Smooth muscle cell (in vitro differentiated cells): ENCODE measurements around the gene NSFL1C. TPM values are rescaled to one million over a fixed set of nuclear protein-coding genes. Genes with fewer than 3 reads are reported as not detected.

ENCODE experiments used
- DNase-seq: peaks from one replicate; lab custom pipeline; 2025; ENCODE audit not compliant: unreplicated experiment; lab: John Stamatoyannopoulos, UW
- H2AFZ ChIP-seq: fragments of 200-600 bp; sonication (generic); 2 replicates; pipeline ENCODE4 v1.6.0; 2016; ENCODE audit warnings: antibody characterized with exemption, low read depth, mild to moderate bottlenecking
- H3F3A ChIP-seq: fragments of 200-600 bp; sonication (generic); 2 replicates; pipeline ENCODE4 v1.6.0; 2017; ENCODE audit warnings: antibody characterized with exemption, low read depth
- H3K27ac ChIP-seq: fragments of 200-600 bp; sonication (generic); 2 replicates; pipeline ENCODE4 v1.5.1; 2016; ENCODE audit warnings: low read depth, mild to moderate bottlenecking
- H3K27me3 ChIP-seq: fragments of 200-600 bp; sonication (generic); 2 replicates; pipeline ENCODE4 v1.6.1; 2016; ENCODE audit warnings: low read depth, mild to moderate bottlenecking
- H3K36me3 ChIP-seq: fragments of 200-600 bp; sonication (generic); 2 replicates; pipeline ENCODE4 v1.5.1; 2016; ENCODE audit warnings: low read depth
- H3K4me1 ChIP-seq: fragments of 200-600 bp; sonication (generic); 2 replicates; pipeline ENCODE4 v1.5.1; 2016; ENCODE audit warnings: low read depth
- H3K4me2 ChIP-seq: fragments of 200-600 bp; sonication (generic); 2 replicates; pipeline ENCODE4 v1.6.0; 2016; ENCODE audit warnings: mild to moderate bottlenecking
- H3K4me3 ChIP-seq: fragments of 200-600 bp; sonication (generic); 2 replicates; pipeline ENCODE4 v1.5.1; 2016; ENCODE audit warnings: mild to moderate bottlenecking
- H3K79me2 ChIP-seq: fragments of 200-600 bp; sonication (generic); 2 replicates; pipeline ENCODE4 v1.6.0; 2016; ENCODE audit warnings: low read depth, mild to moderate bottlenecking
- H3K9ac ChIP-seq: fragments of 200-600 bp; sonication (generic); 2 replicates; pipeline ENCODE4 v1.6.0; 2016; ENCODE audit warnings: low read depth
- H3K9me3 ChIP-seq: fragments of 200-600 bp; sonication (generic); replicated peaks from 2 replicates; pipeline ENCODE4 v1.5.1; 2016; ENCODE audit warnings: low read depth
- H4K20me1 ChIP-seq: fragments of 200-600 bp; sonication (generic); 2 replicates; pipeline ENCODE4 v1.6.0; 2016; ENCODE audit warnings: low read depth
- WGBS: methylation state at CpG from one replicate; pipeline ENCODE4 v1.1.7; 2016; ENCODE audit warnings: low lambda C conversion rate; 5-methylcytosine and 5-hydroxymethylcytosine counted together
- polyA plus RNA-seq: library from polyadenylated mRNA; unstranded; fragments of >200 nt; fragmentation: Nextera tagmentation; extraction: Ambion mirVana; gene quantifications from 2 replicates; pipeline ENCODE4 v1.2.1, GENCODE V29; 2016
- total RNA-seq: library from RNA; depleted of rRNA; stranded (reverse); fragments of >200 nt; gene quantifications from 2 replicates; pipeline ENCODE4 v1.2.3, GENCODE V29; 2014
- TF ChIP-seq, protein P1 (sequence below): fragments of 200-600 bp; sonication (generic); IDR thresholded peaks from 2 replicates; pipeline ENCODE4 v1.5.1; 2017; ENCODE audit warnings: borderline replicate concordance, mild to moderate bottlenecking, antibody characterized with exemption; ENCODE audit not compliant: insufficient read depth, poor library complexity, severe bottlenecking

Gene NSFL1C
- total and polyA plus RNA-seq, 2 experiments from 2014 or later: 31.8 to 82.9 TPM

DNA sequence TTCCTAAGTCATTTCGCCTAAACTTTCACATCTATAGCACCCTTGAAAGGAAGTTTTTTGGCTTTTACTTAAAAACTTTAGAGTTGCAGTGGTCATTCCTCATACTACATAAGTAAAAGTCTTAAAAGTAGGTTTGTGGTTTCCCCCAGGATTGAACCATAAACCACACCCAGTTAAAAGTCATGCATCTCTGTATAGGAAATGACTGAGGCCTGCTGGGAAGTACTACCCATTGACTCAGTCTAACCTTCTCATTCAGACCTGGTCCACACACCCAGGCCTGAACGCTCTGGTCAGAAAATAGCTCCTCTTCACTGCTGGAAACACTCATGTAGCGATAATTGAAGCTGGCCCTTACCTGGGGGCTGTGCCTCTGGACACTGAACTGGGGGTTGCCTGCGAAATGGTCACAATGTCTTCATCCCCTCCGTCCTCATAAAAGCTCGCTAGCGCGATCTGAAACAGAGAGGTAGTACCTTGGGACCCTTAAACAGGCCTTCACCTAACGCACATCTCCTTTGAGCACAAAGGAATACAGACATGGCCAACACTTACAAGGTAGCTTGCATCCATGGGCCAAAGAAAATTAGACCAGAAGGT is 2.6 kb downstream of the NSFL1C start:
- H3K4me3 ChIP-seq: no peak overlapping the region
- DNase-seq: no peak
- peaks cover 56% of the 10 kb centered on the region for H3K79me2 ChIP-seq
- H3K27me3 ChIP-seq: no peaks in the 10 kb centered on the region
- no peak overlapping the region for H3K27ac ChIP-seq
- H2AFZ ChIP-seq: no peak overlapping the region
- H3K4me2 ChIP-seq: no peak overlapping the region
- H3K9me3 ChIP-seq: no peaks in the 10 kb centered on the region
- TF ChIP-seq, protein P1, sequence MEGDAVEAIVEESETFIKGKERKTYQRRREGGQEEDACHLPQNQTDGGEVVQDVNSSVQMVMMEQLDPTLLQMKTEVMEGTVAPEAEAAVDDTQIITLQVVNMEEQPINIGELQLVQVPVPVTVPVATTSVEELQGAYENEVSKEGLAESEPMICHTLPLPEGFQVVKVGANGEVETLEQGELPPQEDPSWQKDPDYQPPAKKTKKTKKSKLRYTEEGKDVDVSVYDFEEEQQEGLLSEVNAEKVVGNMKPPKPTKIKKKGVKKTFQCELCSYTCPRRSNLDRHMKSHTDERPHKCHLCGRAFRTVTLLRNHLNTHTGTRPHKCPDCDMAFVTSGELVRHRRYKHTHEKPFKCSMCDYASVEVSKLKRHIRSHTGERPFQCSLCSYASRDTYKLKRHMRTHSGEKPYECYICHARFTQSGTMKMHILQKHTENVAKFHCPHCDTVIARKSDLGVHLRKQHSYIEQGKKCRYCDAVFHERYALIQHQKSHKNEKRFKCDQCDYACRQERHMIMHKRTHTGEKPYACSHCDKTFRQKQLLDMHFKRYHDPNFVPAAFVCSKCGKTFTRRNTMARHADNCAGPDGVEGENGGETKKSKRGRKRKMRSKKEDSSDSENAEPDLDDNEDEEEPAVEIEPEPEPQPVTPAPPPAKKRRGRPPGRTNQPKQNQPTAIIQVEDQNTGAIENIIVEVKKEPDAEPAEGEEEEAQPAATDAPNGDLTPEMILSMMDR: no peak
- peaks cover 63% of the 10 kb centered on the region for H4K20me1 ChIP-seq
- peaks cover under 1% of the 10 kb centered on the region for H3F3A ChIP-seq
- H3K4me1 ChIP-seq: peaks cover 7% of the 10 kb centered on the region
- WGBS: over 99% methylated on average over 9 of the region's 9 CpGs
- H3K36me3 ChIP-seq: no peaks in the 10 kb centered on the region
- H3K9ac ChIP-seq: no peak overlapping the region

DNA sequence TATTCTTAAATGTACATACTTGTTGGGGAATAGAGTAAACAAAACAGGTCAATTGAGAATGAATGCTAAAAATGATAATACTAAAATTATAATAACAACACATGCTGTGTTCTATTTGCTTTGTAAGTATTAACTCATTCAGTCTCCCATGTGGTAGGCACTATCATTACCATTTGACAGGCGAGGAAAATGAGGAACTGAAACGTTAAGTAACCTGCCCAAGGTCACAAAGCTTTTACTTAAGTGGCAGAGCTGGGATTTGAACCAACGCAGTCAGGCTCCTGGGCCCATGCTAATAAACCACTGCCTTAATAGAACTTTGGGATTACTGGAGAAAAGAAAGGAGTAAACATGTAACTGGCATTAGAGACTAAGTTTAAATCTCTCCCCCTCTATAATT is 3.8 kb downstream of the NSFL1C start:
- no peak overlapping the region for H2AFZ ChIP-seq
- peaks cover 58% of the 10 kb centered on the region for H3K79me2 ChIP-seq
- peaks cover 7% of the 10 kb centered on the region for H3K4me1 ChIP-seq
- H3K36me3 ChIP-seq: peaks cover 4% of the 10 kb centered on the region
- no peaks in the 10 kb centered on the region for H3K27me3 ChIP-seq
- TF ChIP-seq, protein P1: no peak
- no peak overlapping the region for H3K4me2 ChIP-seq
- no peak for DNase-seq
- no peak overlapping the region for H3K27ac ChIP-seq
- 95% methylated on average over 3 of the region's 3 CpGs for WGBS
- no peak overlapping the region for H3K9ac ChIP-seq
- H3F3A ChIP-seq: no peaks in the 10 kb centered on the region
- H3K9me3 ChIP-seq: no peaks in the 10 kb centered on the region
- no peak overlapping the region for H3K4me3 ChIP-seq
- H4K20me1 ChIP-seq: peaks cover 74% of the 10 kb centered on the region

DNA sequence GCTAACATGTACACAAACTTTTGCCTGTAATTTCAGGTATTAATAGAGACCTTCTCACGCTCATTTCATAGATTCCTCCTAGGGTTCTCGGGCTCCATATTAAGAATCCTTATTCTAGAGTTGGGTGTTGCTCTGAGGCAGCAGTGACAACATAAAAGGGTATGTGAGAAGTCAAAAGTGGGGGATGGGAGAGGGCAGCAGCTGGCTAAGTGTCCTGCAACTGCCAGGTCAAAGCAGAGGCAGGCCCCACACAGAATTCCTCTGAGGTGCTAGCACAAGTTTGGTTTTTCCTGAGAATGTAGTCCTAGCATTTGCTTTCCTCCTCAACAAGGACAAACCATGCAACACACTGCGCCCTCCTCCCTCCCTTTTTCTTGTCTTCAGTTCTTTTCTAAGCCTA is 4.6 kb downstream of the NSFL1C start:
- Histone ChIP-seq H3F3A (no peaks in the 10 kb centered on the region), H3K36me3 (peaks cover 10% of the 10 kb centered on the region), H3K27me3 (no peaks in the 10 kb centered on the region), H2AFZ (no peak overlapping the region), H4K20me1 (peaks cover 74% of the 10 kb centered on the region), H3K4me1 (peaks cover 7% of the 10 kb centered on the region), H3K9ac (no peak overlapping the region), H3K4me3 (no peak overlapping the region), H3K9me3 (no peaks in the 10 kb centered on the region), H3K79me2 (peaks cover 58% of the 10 kb centered on the region), H3K27ac (no peak overlapping the region), H3K4me2 (no peak overlapping the region)
- 96% methylated on average over 3 of the region's 3 CpGs for WGBS
- DNase-seq: no peak
- TF ChIP-seq, protein P1: no peak

DNA sequence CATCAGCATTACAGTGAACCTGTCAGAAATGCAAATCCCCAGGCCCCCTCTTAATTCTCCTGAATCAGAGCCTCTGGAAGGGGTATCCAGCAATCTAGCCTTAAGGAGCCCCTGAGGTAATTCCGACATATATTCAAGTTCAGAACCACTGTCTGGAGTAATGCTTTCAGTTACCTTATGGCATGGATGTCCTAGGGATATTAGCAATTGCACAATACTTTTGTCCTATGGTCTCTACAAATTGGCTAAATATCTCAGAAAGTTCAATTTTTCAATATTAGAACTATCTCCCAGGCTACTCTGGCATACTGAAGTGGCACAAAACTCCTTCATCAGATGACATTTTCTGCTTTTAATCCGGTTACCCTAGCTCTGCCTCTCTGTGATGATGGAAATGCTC is 6.4 kb downstream of the NSFL1C start:
- Histone ChIP-seq H3K4me1 (no peaks in the 10 kb centered on the region), H3K4me3 (no peak overlapping the region), H3F3A (no peaks in the 10 kb centered on the region), H3K36me3 (peaks cover 10% of the 10 kb centered on the region), H3K9ac (no peak overlapping the region), H3K79me2 (peaks cover 49% of the 10 kb centered on the region), H3K27ac (no peak overlapping the region), H3K9me3 (no peaks in the 10 kb centered on the region), H2AFZ (no peak overlapping the region), H3K27me3 (no peaks in the 10 kb centered on the region), H4K20me1 (peaks cover 66% of the 10 kb centered on the region), H3K4me2 (no peak overlapping the region)
- DNase-seq: no peak
- TF ChIP-seq, protein P1: no peak
- 100% methylated on average over 2 of the region's 2 CpGs for WGBS
